IPS-NIHi7 (cell line): ENCODE data around the gene KCTD3.
A peak's percentile ranks its signal among the peaks of the same experiment; 100 is the strongest.

Source experiments
- DNase-seq: peaks from one replicate; pipeline ENCODE4 v3.0.0; 2012; ENCODE audit warnings: mixed read lengths; ENCODE audit errors: extremely low spot score

The KCTD3 gene

GRCh38 chr1:215566556-215567490 is at the start of gene KCTD3:
KCTD3 (plus strand) TSS chr1:215567304; CDS start chr1:215567686, 382 bp downstream.
- peak; percentile 78 for DNase-seq

GRCh38 chr1:215517441-215517891 is 49.6 kb upstream of the KCTD3 start:
- no peak for DNase-seq

DNA sequence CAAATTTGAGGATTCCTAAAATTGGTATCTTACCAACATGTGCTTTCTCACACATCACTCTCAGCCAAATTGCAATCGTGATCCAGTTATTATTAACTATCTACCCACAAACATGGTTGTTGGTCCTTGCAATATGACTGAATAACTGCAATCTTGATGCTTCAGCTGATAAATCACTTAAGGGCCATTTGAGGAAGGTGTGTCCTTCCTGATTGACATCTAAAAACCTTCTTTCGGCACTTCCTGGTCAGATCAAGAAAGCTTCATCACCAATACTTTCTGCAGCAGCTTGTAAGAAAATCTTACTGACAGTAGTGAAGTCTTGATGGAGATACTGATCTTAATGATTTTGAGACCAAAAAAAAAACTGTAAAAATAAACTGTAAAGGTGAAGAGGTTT is 48.5 kb upstream of the KCTD3 start:
- no peak for DNase-seq

DNA sequence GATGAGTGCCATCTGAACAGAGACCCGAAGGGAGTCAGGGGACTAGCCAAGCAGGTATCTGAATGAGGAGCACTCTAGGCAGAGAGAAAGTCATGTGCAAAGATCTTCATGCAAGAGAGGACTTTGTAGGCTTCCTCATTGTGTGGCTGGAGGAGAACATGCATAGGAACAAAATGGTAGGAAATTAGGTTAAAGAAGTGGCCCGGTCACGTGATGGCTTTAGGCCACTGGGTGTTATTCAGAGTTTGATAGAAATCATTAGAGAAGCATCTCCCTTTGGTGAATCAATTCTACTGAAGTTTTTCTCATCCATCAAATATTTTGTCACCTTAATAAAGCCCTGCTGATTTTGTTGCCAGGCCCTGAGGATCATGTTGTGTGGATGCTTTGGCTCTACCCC is 45.8 kb upstream of the KCTD3 start:
- no peak for DNase-seq

GRCh38 chr1:215523128-215523861 is 43.8 kb upstream of the KCTD3 start:
- no peak for DNase-seq

- DNase-seq: no peak
These were observed 43.2 kb upstream of the KCTD3 start for GRCh38 chr1:215523906-215524305.

- DNase-seq: peak; percentile 27
These were observed 40.8 kb upstream of the KCTD3 start for GRCh38 chr1:215526147-215526845.

DNA sequence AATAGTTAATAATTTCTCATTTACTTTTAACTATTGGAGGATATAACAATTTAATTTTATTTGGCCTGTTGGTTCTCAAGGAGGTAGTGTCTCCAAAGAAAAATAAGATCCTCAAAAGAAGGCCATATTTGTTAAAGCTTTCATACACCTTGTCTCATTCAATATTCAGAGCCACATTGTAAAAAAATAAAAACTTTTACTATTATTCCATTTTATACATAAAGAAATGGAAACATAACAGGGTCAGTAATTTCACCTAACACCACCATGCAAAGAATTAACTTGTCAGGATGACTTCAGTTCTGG is 40.3 kb upstream of the KCTD3 start:
- DNase-seq: no peak

- DNase-seq: no peak
These were observed 38.0 kb upstream of the KCTD3 start for GRCh38 chr1:215529111-215529510.

DNA sequence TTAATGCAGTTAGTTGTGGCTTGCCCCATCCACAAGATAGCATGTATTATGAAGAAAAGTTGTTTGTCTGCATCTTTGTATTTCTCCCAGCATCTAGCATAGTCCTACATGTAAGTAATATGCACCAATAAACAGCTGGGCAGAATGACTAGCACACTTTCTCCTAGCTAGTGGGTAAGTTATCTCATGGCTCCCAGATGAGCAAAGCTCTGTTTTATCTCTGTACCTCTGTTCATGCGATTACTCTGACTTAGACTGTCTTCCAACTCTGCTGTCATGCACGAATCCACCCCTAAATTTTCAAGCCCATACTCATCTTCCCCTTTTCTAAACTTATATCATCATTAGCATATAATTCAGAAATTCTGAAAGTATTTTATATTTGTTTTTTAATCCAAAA is 37.5 kb upstream of the KCTD3 start:
- DNase-seq: no peak

GRCh38 chr1:215530401-215530984 is 36.6 kb upstream of the KCTD3 start:
- no peak for DNase-seq

GRCh38 chr1:215539803-215540570 is 27.1 kb upstream of the KCTD3 start:
- no peak for DNase-seq

- no peak for DNase-seq
These were observed 24.8 kb upstream of the KCTD3 start for GRCh38 chr1:215542301-215542700.

DNA sequence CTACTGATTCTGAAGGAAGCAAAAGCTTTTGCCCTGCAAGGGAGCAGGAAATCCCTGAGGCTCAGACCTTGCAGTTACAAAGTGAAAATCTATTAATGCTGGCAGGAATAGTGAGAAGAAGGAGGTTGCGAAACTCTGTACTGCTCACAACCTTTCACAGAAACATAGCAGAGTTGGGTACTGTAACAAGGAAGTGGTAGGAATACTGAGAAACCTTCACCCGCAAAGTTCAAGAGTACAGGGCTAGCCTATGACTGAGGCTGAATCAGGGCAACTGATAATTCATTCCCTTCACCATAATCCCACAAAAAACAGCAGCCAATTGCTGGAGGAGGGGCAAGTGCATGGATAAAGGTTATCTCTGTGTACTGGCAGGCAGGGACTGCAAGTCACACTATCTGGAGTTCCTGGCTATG is 23.9 kb upstream of the KCTD3 start:
- DNase-seq: no peak

DNA sequence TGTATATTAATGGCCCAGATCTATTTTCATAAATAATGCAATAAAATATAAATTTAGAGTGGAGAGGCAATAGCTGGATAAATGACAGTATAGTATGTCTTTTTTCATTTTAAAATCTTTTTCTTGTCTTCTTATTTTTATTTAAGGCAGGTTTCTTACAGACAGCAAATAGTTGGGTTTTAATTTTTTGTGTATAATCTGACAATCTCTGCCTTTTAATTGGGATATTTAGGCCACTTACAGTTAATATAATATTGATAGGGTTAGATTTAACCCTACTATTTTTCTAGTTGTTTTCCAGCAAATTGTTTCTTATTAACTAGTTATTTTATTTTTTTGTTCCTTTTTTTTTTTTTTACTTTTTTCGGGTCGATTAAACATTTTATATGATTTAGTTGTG is 23.3 kb upstream of the KCTD3 start:
- DNase-seq: no peak

DNA sequence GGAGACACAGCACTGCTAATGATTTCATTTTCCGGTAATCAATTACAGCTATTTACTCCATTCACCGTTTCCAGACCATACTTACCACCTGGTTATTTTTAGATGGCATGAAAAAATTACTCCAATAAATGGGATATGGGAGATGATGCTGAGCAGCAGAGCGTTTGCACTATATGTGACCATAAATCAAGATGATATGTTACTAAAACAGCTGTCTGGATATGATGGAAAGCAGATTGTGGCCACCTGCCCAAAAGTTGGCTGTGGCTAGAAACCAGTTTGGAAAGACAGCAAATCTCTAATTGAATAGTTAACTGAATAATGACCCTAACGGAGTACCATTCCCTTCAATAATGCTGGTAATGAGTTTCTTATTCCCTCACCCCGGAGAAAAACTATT is 22.5 kb upstream of the KCTD3 start:
- DNase-seq: no peak

GRCh38 chr1:215545096-215545495 is 22.0 kb upstream of the KCTD3 start:
- no peak for DNase-seq

DNA sequence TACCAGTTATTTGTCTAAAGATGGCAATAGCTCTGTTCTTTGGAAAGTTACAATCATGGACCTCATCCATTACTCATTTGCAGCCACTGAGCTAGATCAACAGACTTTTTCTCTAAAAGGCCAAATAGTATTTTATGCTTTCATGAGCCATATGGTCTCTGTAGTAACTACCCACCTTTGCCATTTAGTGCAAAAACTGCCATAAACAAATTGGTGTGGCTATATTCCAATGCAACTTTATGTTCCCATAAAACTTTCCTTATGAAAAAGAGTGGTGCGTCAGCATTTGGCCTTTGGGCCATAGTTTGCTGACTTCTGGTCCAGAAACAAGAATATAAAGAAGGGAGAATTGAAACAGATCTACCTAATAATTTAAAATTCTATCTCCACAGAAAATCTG is 20.1 kb upstream of the KCTD3 start:
- DNase-seq: no peak

GRCh38 chr1:215551806-215552205 is 15.3 kb upstream of the KCTD3 start:
- no peak for DNase-seq

DNA sequence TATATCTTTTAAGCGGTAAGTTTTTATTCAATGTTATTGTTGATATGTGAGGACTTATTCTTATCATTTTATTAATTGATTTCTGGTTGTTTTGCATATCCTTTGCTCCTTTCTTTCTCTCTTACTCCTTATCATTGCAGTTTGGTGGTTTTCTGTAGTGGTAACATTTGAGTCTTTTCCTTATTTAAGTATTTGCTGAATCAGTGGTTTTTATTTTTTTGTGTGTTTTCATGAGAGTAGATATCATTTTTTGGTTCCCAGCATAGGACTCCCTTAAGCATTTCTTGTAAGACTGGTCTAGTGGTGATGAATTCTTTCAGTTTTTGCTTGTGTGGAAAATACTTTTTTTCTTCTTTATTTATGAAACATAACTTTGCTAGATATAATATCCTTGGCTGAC is 12.2 kb upstream of the KCTD3 start:
- no peak for DNase-seq

GRCh38 chr1:215555531-215555930 is 11.6 kb upstream of the KCTD3 start:
- no peak for DNase-seq
